ENCODE measurements around the gene ANKRD55.
"Not testable (repeated sequence)": the region's sequence is repeated elsewhere in the genome, so short reads cannot be mapped to it uniquely, and the experiment has no call there.

Gene ANKRD55

GRCh38 chr5:56211298-56211865 lies 21.7 kb downstream of the ANKRD55 start:
- no peak for DNase-seq (ENCODE audit: extremely low read depth in 1 of 2, low read depth in 1 of 2)

- DNase-seq (ENCODE audit: extremely low read depth in 1 of 2, low read depth in 1 of 2) = no peak
These were observed 24.4 kb downstream of the ANKRD55 start for GRCh38 chr5:56208681-56209080.

- no peak for DNase-seq (ENCODE audit: extremely low read depth in 1 of 2, low read depth in 1 of 2)
These were observed 25.6 kb downstream of the ANKRD55 start for GRCh38 chr5:56207537-56207936.

- no peak for DNase-seq (ENCODE audit: extremely low read depth in 1 of 2, low read depth in 1 of 2)
These were observed 26.8 kb downstream of the ANKRD55 start for GRCh38 chr5:56206126-56206910.

GRCh38 chr5:56203936-56204335 lies 29.2 kb downstream of the ANKRD55 start:
- not testable (repeated sequence) for DNase-seq (ENCODE audit: extremely low read depth in 1 of 2, low read depth in 1 of 2)

GRCh38 chr5:56202483-56202882 lies 30.6 kb downstream of the ANKRD55 start:
- no peak for DNase-seq (ENCODE audit: extremely low read depth in 1 of 2, low read depth in 1 of 2)

- DNase-seq (ENCODE audit: extremely low read depth in 1 of 2, low read depth in 1 of 2) = not testable (repeated sequence)
These were observed 31.3 kb downstream of the ANKRD55 start for GRCh38 chr5:56201762-56202261.

GRCh38 chr5:56200971-56201666 lies 32.0 kb downstream of the ANKRD55 start:
- peak; percentile 10 to 11 for DNase-seq (ENCODE audit: extremely low read depth in 1 of 2, low read depth in 1 of 2)

GRCh38 chr5:56195016-56195415 lies 38.1 kb downstream of the ANKRD55 start:
- DNase-seq (ENCODE audit: extremely low read depth in 1 of 2, low read depth in 1 of 2) = no peak

GRCh38 chr5:56192246-56192645 lies 40.9 kb downstream of the ANKRD55 start:
- DNase-seq (ENCODE audit: extremely low read depth in 1 of 2, low read depth in 1 of 2) = no peak

- DNase-seq (ENCODE audit: extremely low read depth in 1 of 2, low read depth in 1 of 2) = no peak
These were observed 41.5 kb downstream of the ANKRD55 start for GRCh38 chr5:56191656-56192055.

- DNase-seq (ENCODE audit: extremely low read depth in 1 of 2, low read depth in 1 of 2) = peak in 1 of 2 donors; percentile 3
These were observed 42.6 kb downstream of the ANKRD55 start for GRCh38 chr5:56190497-56190896.

- no peak for DNase-seq (ENCODE audit: extremely low read depth in 1 of 2, low read depth in 1 of 2)
These were observed 47.3 kb downstream of the ANKRD55 start for GRCh38 chr5:56185768-56186311.

GRCh38 chr5:56183506-56183905 lies 49.6 kb downstream of the ANKRD55 start:
- DNase-seq (ENCODE audit: extremely low read depth in 1 of 2, low read depth in 1 of 2) = no peak

GRCh38 chr5:56179442-56179841 lies 53.7 kb downstream of the ANKRD55 start:
- no peak for DNase-seq (ENCODE audit: extremely low read depth in 1 of 2, low read depth in 1 of 2)

GRCh38 chr5:56178823-56179222 lies 54.3 kb downstream of the ANKRD55 start:
- DNase-seq (ENCODE audit: extremely low read depth in 1 of 2, low read depth in 1 of 2) = no peak

GRCh38 chr5:56176871-56177533 lies 56.1 kb downstream of the ANKRD55 start:
- no peak for DNase-seq (ENCODE audit: extremely low read depth in 1 of 2, low read depth in 1 of 2)

GRCh38 chr5:56176155-56176798 lies 56.9 kb downstream of the ANKRD55 start:
- DNase-seq (ENCODE audit: extremely low read depth in 1 of 2, low read depth in 1 of 2) = no peak

- no peak for DNase-seq (ENCODE audit: extremely low read depth in 1 of 2, low read depth in 1 of 2)
These were observed 57.6 kb downstream of the ANKRD55 start for GRCh38 chr5:56175488-56175887.

GRCh38 chr5:56175021-56175420 lies 58.1 kb downstream of the ANKRD55 start:
- no peak for DNase-seq (ENCODE audit: extremely low read depth in 1 of 2, low read depth in 1 of 2)

All from activated CD8-positive, alpha-beta memory T cell treated with anti-CD3 and anti-CD28 coated beads for 1 hour (primary cell).